Keratinocyte (primary cell): Measurements from ENCODE around the gene MLLT3. TPM values are rescaled to one million over a fixed set of nuclear protein-coding genes. Genes with fewer than 3 reads are reported as not detected.
A peak's percentile ranks its signal among the peaks of the same experiment; 100 is the strongest.

Experiments
- DNase-seq: peaks from one replicate; pipeline ENCODE4 v3.0.0-alpha.2; 2011; ENCODE audit warnings: low read depth, missing footprints, low spot score
- FAIRE-seq: peaks from 2 replicates; lab custom pipeline; 2011; peaks lifted over from hg19 to GRCh38; lab: Jason Lieb, UNC
- H2AFZ ChIP-seq: 2 replicates; pipeline ENCODE4 v1.6.0; 2012; ENCODE audit warnings: low read length, control low read depth, inconsistent platforms; ENCODE audit not compliant: control insufficient read depth
- H3K27ac ChIP-seq: 2 replicates; pipeline ENCODE4 v1.5.1; 2011; ENCODE audit warnings: low read length; ENCODE audit not compliant: control insufficient read depth, insufficient read depth
- H3K27me3 ChIP-seq: 3 replicates; pipeline ENCODE4 v1.6.0; 2011; ENCODE audit warnings: low read length; ENCODE audit not compliant: control insufficient read depth, insufficient read depth; ENCODE audit errors: extremely low read depth
- H3K36me3 ChIP-seq, 2 experiments: 2 replicates in 1 of 2; 3 replicates in 1 of 2; pipeline ENCODE4 v1.5.1; 2011; ENCODE audit warnings: low read length in 2 of 2, mild to moderate bottlenecking in 1 of 2; ENCODE audit not compliant: control insufficient read depth in 2 of 2, insufficient read depth in 2 of 2; ENCODE audit errors: extremely low read depth in 1 of 2
- H3K4me1 ChIP-seq: 3 replicates; pipeline ENCODE4 v1.5.1; 2011; ENCODE audit warnings: low read length; ENCODE audit not compliant: control insufficient read depth, insufficient read depth; ENCODE audit errors: extremely low read depth
- H3K4me2 ChIP-seq: 3 replicates; pipeline ENCODE4 v1.6.0; 2011; ENCODE audit warnings: low read depth, low read length; ENCODE audit not compliant: control insufficient read depth, insufficient read depth; ENCODE audit errors: extremely low read depth
- H3K4me3 ChIP-seq, 3 experiments: fragments of 200-600 bp in 1 of 3; sonication (generic) in 1 of 3; 2 replicates in 2 of 3; 3 replicates in 1 of 3; pipeline ENCODE4 v1.5.1; 2011 to 2016; ENCODE audit warnings: low read length in 3 of 3, mild to moderate bottlenecking in 3 of 3, control low read depth in 2 of 3, inconsistent platforms in 1 of 3, low read depth in 1 of 3, mixed read lengths in 1 of 3, mixed run types in 1 of 3, moderate library complexity in 1 of 3; ENCODE audit not compliant: control insufficient read depth in 2 of 3, insufficient read depth in 2 of 3; ENCODE audit errors: extremely low read depth in 1 of 3
- H3K79me2 ChIP-seq: 2 replicates; pipeline ENCODE4 v1.6.0; 2012; ENCODE audit warnings: low read length; ENCODE audit not compliant: control insufficient read depth, insufficient read depth
- H3K9ac ChIP-seq: 3 replicates; pipeline ENCODE4 v1.6.0; 2011; ENCODE audit warnings: low read length; ENCODE audit not compliant: control insufficient read depth, insufficient read depth; ENCODE audit errors: extremely low read depth
- H3K9me1 ChIP-seq: 3 replicates; pipeline ENCODE4 v1.6.0; 2011; ENCODE audit warnings: low read length; ENCODE audit not compliant: control insufficient read depth, insufficient read depth; ENCODE audit errors: extremely low read depth
- H3K9me3 ChIP-seq: 2 replicates; pipeline ENCODE4 v1.5.1; 2012; ENCODE audit warnings: low read depth, low read length; ENCODE audit not compliant: control insufficient read depth
- H4K20me1 ChIP-seq: 3 replicates; pipeline ENCODE4 v1.6.0; 2011; ENCODE audit warnings: low read length; ENCODE audit not compliant: control insufficient read depth, insufficient read depth; ENCODE audit errors: extremely low read depth
- EZH2 ChIP-seq: IDR thresholded peaks from one replicate; pipeline ENCODE4 v1.6.1; 2012; ENCODE audit warnings: inconsistent platforms, mild to moderate bottlenecking, low read length, moderate library complexity
- dilution Hi-C: fragments of 300-500 bp; cut with MboI; formaldehyde crosslinking; loops from one replicate; pipeline ENCODE4 v1.7.0; 2020; ENCODE audit warnings: low sequenced_read_pairs; ENCODE audit not compliant: extremely low pct_ligation_motif_present
- polyA plus RNA-seq, 5 experiments: library from polyadenylated mRNA; depleted of rRNA in 3 of 5; stranded (reverse) in 3 of 5; stranded (forward) in 1 of 5; unstranded in 1 of 5; fragments of >200 nt; gene quantifications; 1 replicate in 1 of 5; 2 replicates in 3 of 5; 3 replicates in 1 of 5; pipeline versions ENCODE4 v1.2.1 to v1.2.3, GENCODE V29; 2011 to 2012; ENCODE audit warnings: missing spikeins in 2 of 5, low read depth in 1 of 5, low replicate concordance in 1 of 5
- TF ChIP-seq, protein P1 (sequence below), 3 experiments: IDR thresholded peaks in 1 of 3; conservative IDR thresholded peaks in 1 of 3; optimal IDR thresholded peaks in 1 of 3; 2 replicates in 2 of 3; 3 replicates in 1 of 3; pipeline versions ENCODE3 to v1.5.1; 2011; ENCODE audit warnings: low read length in 3 of 3, mild to moderate bottlenecking in 3 of 3, moderate library complexity in 2 of 3, control low read depth in 1 of 3, inconsistent platforms in 1 of 3; ENCODE audit not compliant: insufficient read depth in 2 of 3; ENCODE audit errors: extremely low read depth in 1 of 3

Gene MLLT3
- polyA plus RNA-seq, 1 donor (not counting 4 experiments of a cell fraction or from before 2014, with no cell fraction given), result 17.0 TPM

DNA sequence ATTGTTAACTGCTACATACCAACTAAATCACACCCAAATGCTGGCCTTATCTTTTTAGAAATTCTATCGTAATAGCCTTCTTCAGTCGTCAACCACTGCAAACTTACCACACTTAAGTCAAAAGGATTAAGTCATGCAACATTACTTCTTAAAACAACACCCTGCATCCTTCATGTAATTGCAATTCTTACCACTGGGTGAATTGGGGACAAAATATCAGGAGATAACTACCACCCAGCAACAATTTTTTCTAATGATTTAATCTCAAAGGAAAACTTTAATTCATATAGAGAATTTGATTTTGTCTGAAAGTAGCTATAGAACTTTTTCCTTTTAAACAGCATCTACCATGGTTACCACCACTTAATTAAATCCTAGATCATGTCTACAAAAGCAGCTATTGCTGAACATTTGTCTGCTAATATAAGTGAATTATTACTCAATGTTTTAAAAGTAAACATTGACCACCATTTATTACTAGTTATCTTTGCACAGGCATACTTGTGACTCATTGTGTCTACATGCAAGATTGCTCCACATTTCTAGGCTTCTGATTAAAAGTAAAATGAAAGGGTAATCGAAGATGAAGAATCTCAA, 10.5 kb downstream of the MLLT3 start:
- no peak for TF ChIP-seq EZH2
- TF ChIP-seq, protein P1, sequence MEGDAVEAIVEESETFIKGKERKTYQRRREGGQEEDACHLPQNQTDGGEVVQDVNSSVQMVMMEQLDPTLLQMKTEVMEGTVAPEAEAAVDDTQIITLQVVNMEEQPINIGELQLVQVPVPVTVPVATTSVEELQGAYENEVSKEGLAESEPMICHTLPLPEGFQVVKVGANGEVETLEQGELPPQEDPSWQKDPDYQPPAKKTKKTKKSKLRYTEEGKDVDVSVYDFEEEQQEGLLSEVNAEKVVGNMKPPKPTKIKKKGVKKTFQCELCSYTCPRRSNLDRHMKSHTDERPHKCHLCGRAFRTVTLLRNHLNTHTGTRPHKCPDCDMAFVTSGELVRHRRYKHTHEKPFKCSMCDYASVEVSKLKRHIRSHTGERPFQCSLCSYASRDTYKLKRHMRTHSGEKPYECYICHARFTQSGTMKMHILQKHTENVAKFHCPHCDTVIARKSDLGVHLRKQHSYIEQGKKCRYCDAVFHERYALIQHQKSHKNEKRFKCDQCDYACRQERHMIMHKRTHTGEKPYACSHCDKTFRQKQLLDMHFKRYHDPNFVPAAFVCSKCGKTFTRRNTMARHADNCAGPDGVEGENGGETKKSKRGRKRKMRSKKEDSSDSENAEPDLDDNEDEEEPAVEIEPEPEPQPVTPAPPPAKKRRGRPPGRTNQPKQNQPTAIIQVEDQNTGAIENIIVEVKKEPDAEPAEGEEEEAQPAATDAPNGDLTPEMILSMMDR (optimal IDR thresholded peaks at IDR 0.05 in 1 of 3, IDR thresholded peaks at IDR 0.05 in 1 of 3, conservative IDR thresholded peaks at IDR 0.05 in 1 of 3; ENCODE audit: extremely low read depth in 1 of 3, insufficient read depth in 2 of 3, low read length in 3 of 3), result peak in 1 of 3 experiments; percentile 40
- no peaks in the 10 kb centered on the region for H3K4me1 ChIP-seq
- H3K4me3 ChIP-seq, result no peak overlapping the region
- FAIRE-seq (peak; percentile 36), DNase-seq (no peak)
- H3K27ac ChIP-seq, result no peak overlapping the region
- no peak overlapping the region for H3K9ac ChIP-seq
- H3K36me3 ChIP-seq, result no peaks in the 10 kb centered on the region
- no peak overlapping the region for H2AFZ ChIP-seq
- dilution Hi-C loops, result no loop called here
- H3K79me2 ChIP-seq, result peaks cover 7% of the 10 kb centered on the region
- H3K9me3 ChIP-seq, result no peaks in the 10 kb centered on the region
- H3K27me3 ChIP-seq, result no peaks in the 10 kb centered on the region
- H4K20me1 ChIP-seq, result no peaks in the 10 kb centered on the region
- no peaks in the 10 kb centered on the region for H3K9me1 ChIP-seq
- no peak overlapping the region for H3K4me2 ChIP-seq

DNA sequence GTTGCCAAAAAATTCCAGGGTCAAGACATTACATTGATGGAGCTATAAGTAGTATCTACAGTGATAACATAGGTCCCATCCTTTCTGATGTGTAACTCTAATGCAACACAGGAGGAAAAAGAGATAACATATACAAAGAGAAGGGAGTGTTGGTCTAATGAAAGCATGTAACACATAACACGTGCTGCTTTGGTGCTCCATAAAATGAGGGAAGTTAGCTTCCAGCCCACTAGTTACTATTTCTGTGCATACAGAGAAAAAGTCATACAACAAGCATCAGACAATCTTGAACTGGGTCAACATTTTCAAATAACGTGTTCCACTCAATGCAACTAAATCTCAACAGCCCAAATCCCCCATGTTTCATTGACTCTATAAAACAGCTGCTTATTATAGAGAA, 11.7 kb downstream of the MLLT3 start:
- no peak for FAIRE-seq
- Histone ChIP-seq H3K36me3 (no peaks in the 10 kb centered on the region), H3K9me3 (no peaks in the 10 kb centered on the region), H3K27ac (no peak overlapping the region), H3K27me3 (no peaks in the 10 kb centered on the region), H3K9me1 (no peaks in the 10 kb centered on the region), H3K4me1 (no peaks in the 10 kb centered on the region), H3K4me2 (no peak overlapping the region), H2AFZ (no peak overlapping the region), H3K9ac (no peak overlapping the region), H3K79me2 (peaks cover 6% of the 10 kb centered on the region), H3K4me3 (no peak overlapping the region), H4K20me1 (no peaks in the 10 kb centered on the region)
- DNase-seq, result no peak
- dilution Hi-C loops, result no loop called here
- TF ChIP-seq, protein P1 (optimal IDR thresholded peaks at IDR 0.05 in 1 of 3, IDR thresholded peaks at IDR 0.05 in 1 of 3, conservative IDR thresholded peaks at IDR 0.05 in 1 of 3; ENCODE audit: extremely low read depth in 1 of 3, insufficient read depth in 2 of 3, low read length in 3 of 3), result no peak
- no peak for TF ChIP-seq EZH2
